Heart left ventricle (tissue), 16 donors: ENCODE data around the gene ATP13A1. TPM values are rescaled to one million over a fixed set of nuclear protein-coding genes. Genes with fewer than 3 reads are reported as not detected.

ENCODE experiments used
- ATAC-seq, 4 donors: fragments of 200-7000 bp; cut with Tn5 transposase; one replicate each; pipeline ENCODE4 v1.9.1; 2020 to 2022; ENCODE audit warnings: moderate library complexity in 4 of 4, mild to moderate bottlenecking in 3 of 4, moderate number of reproducible peaks in 1 of 4
- DNase-seq, 5 donors: peaks; one replicate each; pipeline ENCODE4 v3.0.0-alpha.2; 2020
- H3K27ac ChIP-seq, 12 donors: fragments of 200-600 bp; sonication (generic) in 4 of 12; one replicate each; pipeline versions ENCODE4 v1.5.0 to v1.8.0; 2016 to 2022; ENCODE audit warnings: mild to moderate bottlenecking in 2 of 12
- H3K27me3 ChIP-seq, 9 donors: fragments of 200-600 bp; sonication (generic) in 2 of 9; one replicate each; pipeline versions ENCODE4 v1.5.1 to v1.8.0; 2016 to 2022; ENCODE audit warnings: mild to moderate bottlenecking in 3 of 9
- H3K36me3 ChIP-seq, 9 donors: fragments of 200-600 bp; sonication (generic) in 2 of 9; one replicate each; pipeline versions ENCODE4 v1.5.0 to v1.8.0; 2018 to 2022; ENCODE audit warnings: mild to moderate bottlenecking in 2 of 9
- H3K4me1 ChIP-seq, 12 donors: fragments of 200-600 bp; sonication (generic) in 4 of 12; one replicate each; pipeline versions ENCODE4 v1.5.0 to v1.8.0; 2016 to 2022; ENCODE audit warnings: mild to moderate bottlenecking in 3 of 12
- H3K4me3 ChIP-seq, 12 donors: fragments of 200-600 bp; sonication (generic) in 4 of 12; one replicate each; pipeline versions ENCODE4 v1.5.0 to v1.8.0; 2017 to 2022; ENCODE audit warnings: mild to moderate bottlenecking in 9 of 12, moderate library complexity in 4 of 12
- H3K9me3 ChIP-seq, 12 donors: fragments of 200-600 bp; sonication (generic) in 4 of 12; one replicate each; pipeline versions ENCODE4 v1.5.0 to v1.8.0; 2016 to 2022; ENCODE audit warnings: mild to moderate bottlenecking in 1 of 12
- CTCF ChIP-seq, 12 donors: fragments of 200-600 bp; sonication (generic) in 4 of 12; IDR thresholded peaks; one replicate each; pipeline versions ENCODE4 v1.5.0 to v1.8.0; 2018 to 2022; ENCODE audit warnings: antibody characterized with exemption in 12 of 12, mild to moderate bottlenecking in 5 of 12
- POLR2A ChIP-seq, 2 donors: fragments of 450-650 bp; IDR thresholded peaks; one replicate each; pipeline ENCODE4 v1.6.1; 2017; ENCODE audit warnings: antibody characterized with exemption in 2 of 2, mild to moderate bottlenecking in 2 of 2, moderate library complexity in 2 of 2
- WGBS, 4 donors: extraction: QIAGEN DNeasy Blood & Tissue Kit in 2 of 4; methylation state at CpG; one replicate each; pipeline versions ENCODE4 v1.1.5 to v1.1.7; 2013 to 2018; 5-methylcytosine and 5-hydroxymethylcytosine counted together
- intact Hi-C, 10 donors: fragments of 100-400 bp; cut with DNase I; formaldehyde crosslinking; loops; one replicate each; pipeline versions ENCODE4 v1.11.1 to v1.14.2; 2022
- polyA plus RNA-seq, 2 donors: library from polyadenylated mRNA; stranded (reverse); fragments of 200-250 nt; gene quantifications; one replicate each; pipeline ENCODE4 v1.2.3, GENCODE V29; 2013
- total RNA-seq, 9 donors: library from RNA; depleted of rRNA in 2 of 9; stranded (reverse); fragments of >200 nt in 2 of 9; fragmentation: NEBNext Ultra II Directional in 3 of 9; extraction: Animal tissue kit (Norgen Biotek cat#: 25700) in 3 of 9; gene quantifications; one replicate each; pipeline versions ENCODE4 v1.1.0 to v1.2.4, GENCODE V29; 2016 to 2023
- donor health status: ischemic (EF 13 %, LVEDD 7.1; RV severe dilation, severe dysfunction).
- donor health status: healthy with polysubstance abuse.
- donor health status: DM: no; HTN: yes; CAD: no.
- donor health status: DM: no; HTN: no; CAD: no.
- donor health status: ischemic (EF 25% LVEDD 6.9; RV normal size, moderate dysfunction).
- donor health status: ischemic (EF 25% LVEDD 5.7; RV mildly dilated, moderate dysfunction).
- donor health status: healthy.
- donor health status: DM: yes; HTN: yes; CAD: no.
- donor health status: ischemic (EF 35%, LVEDD 5.7; RV mildly dilated, moderate dysfunction).
- donor health status: nonischemic (EF 11% LVEDD 7.7; RV severe dilation, severe dysfunction).
- donor health status: DM: yes; HTN: yes; CAD: no.
- donor health status: PGD.
- donor health status: ischemic (EF 29% LVEDD 5.4; RV normal size, mild dysfunction).
- donor health status: nonischemic (EF 23%, LVEDD 6.1; RV moderate dilation, normal function).

ATP13A1 gene
- total and polyA plus RNA-seq, 11 donors = 15.7 to 65.8 (median 22.0) TPM

- Histone ChIP-seq H3K9me3 (no peaks in the 10 kb centered on the region), H3K27me3 (peaks cover 0 to 27% (median 10%) of the 10 kb centered on the region in 9 donors), H3K4me1 (peaks cover 0 to 16% (median 10%) of the 10 kb centered on the region in 12 donors), H3K36me3 (peaks cover 0 to 33% (median 0%) of the 10 kb centered on the region in 9 donors), H3K4me3 (peak within 1 kb of the TSS; percentile 20 to 60 (median 46)), H3K27ac (peak within 1 kb of the TSS in 1 of 12 donors; percentile 58)
- TF ChIP-seq POLR2A (IDR thresholded peaks at IDR 0.05) (no peak), CTCF (IDR thresholded peaks at IDR 0.05) (no peak)
- ATAC-seq (peak in 3 of 4 donors; percentile 22 to 55 (median 55)), DNase-seq (peak in 1 of 5 donors; percentile 28)
- intact Hi-C loops = no loop called here
- 4 to 14% (median 5%) methylated on average over 27 to 87 of the region's 87 CpGs for WGBS, 4 donors
Observed at GRCh38 chr19:19627621-19628500, 35.6 kb downstream of the ATP13A1 start, which contains the start of gene LPAR2. Gene LPAR2 (minus strand): TSS chr19:19628220. CDS start chr19:19627275, 945 bp downstream.

GRCh38 chr19:19626516-19627472, 36.7 kb downstream of the ATP13A1 start:
- Histone ChIP-seq H3K27me3 (peaks cover 0 to 27% (median 10%) of the 10 kb centered on the region in 9 donors), H3K4me3 (peak overlapping the region in 1 of 12 donors; percentile 60), H3K9me3 (no peaks in the 10 kb centered on the region), H3K4me1 (peaks cover 0 to 16% (median 10%) of the 10 kb centered on the region in 12 donors), H3K36me3 (peaks cover 0 to 22% (median 0%) of the 10 kb centered on the region in 9 donors), H3K27ac (no peak overlapping the region)
- DNase-seq (no peak), ATAC-seq (peak in 1 of 4 donors; percentile 5)
- 92 to 95% (median 93%) methylated on average over 38 to 48 of the region's 48 CpGs for WGBS, 4 donors
- intact Hi-C loops = no loop called here
- TF ChIP-seq CTCF (IDR thresholded peaks at IDR 0.05) (no peak), POLR2A (IDR thresholded peaks at IDR 0.05) (no peak)

- Histone ChIP-seq H3K27me3 (peaks cover 0 to 27% (median 10%) of the 10 kb centered on the region in 9 donors), H3K4me1 (peaks cover 0 to 19% (median 10%) of the 10 kb centered on the region in 12 donors), H3K4me3 (no peak overlapping the region), H3K36me3 (no peaks in the 10 kb centered on the region), H3K9me3 (no peaks in the 10 kb centered on the region), H3K27ac (no peak overlapping the region)
- ATAC-seq = no peak
- WGBS, 4 donors = 95 to 97% (median 96%) methylated on average over 19 of the region's 19 CpGs
- intact Hi-C loops = no loop called here
- DNase-seq = no peak
- TF ChIP-seq POLR2A (IDR thresholded peaks at IDR 0.05) (no peak), CTCF (IDR thresholded peaks at IDR 0.05) (no peak)
Observed at GRCh38 chr19:19624032-19624570, 39.4 kb downstream of the ATP13A1 start.
